ENCODE data around the gene GJA10. TPM values are rescaled to one million over a fixed set of nuclear protein-coding genes. Genes with fewer than 3 reads are reported as not detected.
A peak's percentile ranks its signal among the peaks of the same experiment; 100 is the strongest.

The GJA10 gene
- total and polyA plus RNA-seq, 2 experiments from 2014 or later: not detected

DNA sequence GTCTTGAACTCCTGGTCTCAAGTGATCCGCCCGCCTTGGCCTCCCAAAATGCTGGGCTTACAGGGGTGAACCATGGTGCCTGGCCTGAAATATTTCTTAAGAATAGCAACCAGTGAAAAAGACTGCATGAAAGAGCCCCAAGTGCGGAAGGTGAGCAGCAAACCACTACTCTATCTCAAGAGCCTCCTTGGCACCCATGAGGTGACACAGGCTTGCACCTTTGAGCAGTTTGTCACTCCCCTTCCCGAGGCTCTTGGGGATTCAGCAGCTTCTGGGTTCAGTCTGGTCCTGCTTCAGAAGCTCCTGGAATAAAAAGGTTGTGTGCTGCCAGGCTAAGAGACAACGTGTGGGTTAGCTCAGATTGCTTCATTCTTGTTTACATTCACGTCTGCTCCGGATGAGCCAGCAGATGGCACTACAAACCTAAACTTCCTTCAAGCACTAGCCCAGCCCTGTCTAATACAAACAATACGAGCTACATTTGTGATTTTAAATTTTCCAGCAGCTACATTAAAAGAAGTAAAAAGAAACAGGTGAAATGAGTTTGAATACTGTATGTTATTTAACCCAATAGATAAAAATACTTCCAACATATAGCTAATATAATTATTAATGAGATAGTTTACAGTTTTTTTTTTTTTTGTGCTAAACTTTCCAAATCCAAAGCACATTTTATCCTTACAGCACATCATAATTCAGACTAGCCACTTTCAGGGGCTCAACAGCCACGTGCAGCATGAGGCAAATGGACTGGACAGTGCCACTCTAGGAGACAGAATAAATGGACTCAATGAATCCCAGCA is 46.2 kb downstream of the GJA10 start:
- TF ChIP-seq EZH2phosphoT487 (IDR thresholded peaks at IDR 0.05; ENCODE audit: insufficient read depth, low read depth): no peak
- TF ChIP-seq EZH2 (IDR thresholded peaks at IDR 0.05; ENCODE audit: insufficient read depth, poor library complexity, severe bottlenecking): no peak
- no peaks in the 10 kb centered on the region for H3K9me2 ChIP-seq (ENCODE audit: insufficient read depth)
- no peak overlapping the region for H3K4me2 ChIP-seq (ENCODE audit: unreplicated experiment)
- H3K4me3 ChIP-seq: no peak overlapping the region
- H3K27me3 ChIP-seq (replicated peaks; ENCODE audit: insufficient read depth): peaks cover 17% of the 10 kb centered on the region; the same call in 1 of the 2 replicates
- H3K9ac ChIP-seq: no peak overlapping the region
- H3K27ac ChIP-seq: no peak overlapping the region
- DNase-seq: peak; percentile 88
- H4K20me1 ChIP-seq (ENCODE audit: insufficient read depth): no peaks in the 10 kb centered on the region
- no peaks in the 10 kb centered on the region for H3K9me3 ChIP-seq (ENCODE audit: low read depth)
- no peaks in the 10 kb centered on the region for H3F3A ChIP-seq (ENCODE audit: insufficient read depth)
- 27 to 28% methylated on average over 9 of the region's 9 CpGs for WGBS, 2 experiments (ENCODE audit: low coverage in 1 of 2, low lambda C conversion rate in 2 of 2, missing lambda C conversion rate in 2 of 2)
- no peak overlapping the region for H2AFZ ChIP-seq
- no peaks in the 10 kb centered on the region for H3K79me2 ChIP-seq (ENCODE audit: insufficient read depth)
- 0 out of 2 replicates have a peak, but pooled peaks cover 7% of the 10 kb centered on the region for H3K4me1 ChIP-seq (ENCODE audit: insufficient read depth)
- no peaks in the 10 kb centered on the region for H3K36me3 ChIP-seq (ENCODE audit: low read depth)
- in situ Hi-C loops (cut with MboI): no loop called here

DNA sequence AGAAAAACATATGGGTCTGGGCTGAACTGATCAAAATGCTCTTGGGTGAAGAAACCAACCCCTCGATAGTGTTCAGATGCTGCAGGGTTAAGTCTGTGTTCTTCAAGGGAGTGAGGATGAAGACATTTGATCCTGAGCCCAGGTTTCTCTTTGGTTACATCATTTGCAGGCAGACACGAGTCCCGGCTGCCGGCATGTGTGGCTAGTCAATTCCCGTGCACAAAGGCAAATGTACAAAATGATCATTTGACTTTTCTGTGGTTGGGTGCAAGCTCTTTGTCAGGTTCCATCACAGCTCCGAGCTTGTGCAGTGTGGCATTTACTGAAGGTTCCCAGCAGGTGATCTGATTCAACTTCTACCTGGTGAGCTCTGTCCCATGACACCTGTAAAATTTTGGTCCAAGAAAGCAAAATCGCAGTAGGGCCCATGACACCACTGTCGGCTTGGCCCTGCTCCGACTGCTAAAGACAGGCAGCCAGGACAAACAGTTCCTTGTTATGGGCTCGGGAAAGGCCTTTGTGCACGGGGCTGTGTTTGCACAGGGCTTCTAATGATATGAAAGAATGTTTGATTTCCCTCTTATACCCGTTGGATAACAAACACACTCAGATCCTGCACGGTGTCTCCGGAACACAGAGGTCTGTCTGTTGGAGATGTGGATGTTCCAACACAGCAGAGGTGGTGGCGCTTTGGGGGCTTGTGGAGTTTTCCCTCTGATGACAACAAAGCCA is 46.9 kb downstream of the GJA10 start:
- DNase-seq: peak; percentile 40
- H3K9ac ChIP-seq: no peak overlapping the region

DNA sequence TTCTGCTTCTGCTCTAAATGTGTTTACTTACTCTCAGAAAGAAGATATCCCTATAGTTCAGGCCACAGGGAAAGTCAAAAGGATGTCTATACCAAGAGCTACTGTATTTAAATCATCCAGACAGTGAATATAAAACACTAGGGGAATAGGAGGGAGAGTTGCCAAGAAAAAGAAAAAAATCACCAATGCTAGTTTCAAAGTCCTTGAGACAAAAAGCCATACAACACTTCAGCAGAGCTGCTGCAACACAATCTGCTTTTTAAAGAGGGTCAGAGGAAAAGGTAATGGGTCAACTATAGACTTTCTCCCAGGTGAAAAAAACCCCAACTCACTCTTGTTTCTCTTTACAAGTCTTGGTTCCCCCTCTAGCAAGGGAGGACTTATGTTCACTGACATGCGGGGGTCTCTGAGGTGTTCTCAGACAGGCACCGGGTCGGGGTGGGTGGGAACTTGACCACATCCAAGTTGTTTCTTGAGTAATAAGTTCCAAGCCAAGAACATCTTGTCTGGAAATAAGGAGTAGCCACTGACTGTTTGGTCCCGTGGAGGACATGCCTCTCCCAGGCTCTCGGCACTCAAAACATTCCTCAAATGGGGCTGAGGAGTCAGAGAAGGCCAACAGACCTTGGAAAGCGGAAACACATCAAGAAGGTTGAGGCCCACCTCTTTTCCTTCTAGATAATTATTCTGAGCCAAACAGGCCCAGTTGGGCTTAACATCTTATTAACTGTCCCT is 47.7 kb downstream of the GJA10 start:
- no peak for DNase-seq
- Histone ChIP-seq H3F3A (ENCODE audit: insufficient read depth) (no peaks in the 10 kb centered on the region), H4K20me1 (ENCODE audit: insufficient read depth) (no peaks in the 10 kb centered on the region), H3K27ac (no peak overlapping the region), H3K4me2 (ENCODE audit: unreplicated experiment) (no peak overlapping the region), H3K36me3 (ENCODE audit: low read depth) (no peaks in the 10 kb centered on the region), H3K27me3 (replicated peaks; ENCODE audit: insufficient read depth) (peaks cover 13% of the 10 kb centered on the region; the same call in 1 of the 2 replicates), H3K9me2 (ENCODE audit: insufficient read depth) (no peaks in the 10 kb centered on the region), H3K9ac (no peak overlapping the region), H3K4me3 (no peak overlapping the region), H3K79me2 (ENCODE audit: insufficient read depth) (no peaks in the 10 kb centered on the region), H3K9me3 (ENCODE audit: low read depth) (no peaks in the 10 kb centered on the region), H2AFZ (no peak overlapping the region), H3K4me1 (ENCODE audit: insufficient read depth) (0 out of 2 replicates have a peak, but pooled peaks cover 7% of the 10 kb centered on the region)
- 53 to 85% methylated on average over 3 to 6 of the region's 6 CpGs for WGBS, 2 experiments (ENCODE audit: low coverage in 1 of 2, low lambda C conversion rate in 2 of 2, missing lambda C conversion rate in 2 of 2)
- in situ Hi-C loops (cut with MboI): no loop called here
- no peak for TF ChIP-seq EZH2 (IDR thresholded peaks at IDR 0.05; ENCODE audit: insufficient read depth, poor library complexity, severe bottlenecking)
- TF ChIP-seq EZH2phosphoT487 (IDR thresholded peaks at IDR 0.05; ENCODE audit: insufficient read depth, low read depth): no peak

More for the DNA sequence above, 46.9 kb downstream of the GJA10 start:
- Histone ChIP-seq H2AFZ (no peak overlapping the region), H3K9me3 (ENCODE audit: low read depth) (no peaks in the 10 kb centered on the region), H3K27me3 (replicated peaks; ENCODE audit: insufficient read depth) (peaks cover 17% of the 10 kb centered on the region; the same call in 1 of the 2 replicates), H3K4me3 (no peak overlapping the region), H3K79me2 (ENCODE audit: insufficient read depth) (no peaks in the 10 kb centered on the region), H3K4me1 (ENCODE audit: insufficient read depth) (0 out of 2 replicates have a peak, but pooled peaks cover 7% of the 10 kb centered on the region), H3K36me3 (ENCODE audit: low read depth) (no peaks in the 10 kb centered on the region), H3F3A (ENCODE audit: insufficient read depth) (no peaks in the 10 kb centered on the region), H3K4me2 (ENCODE audit: unreplicated experiment) (no peak overlapping the region), H4K20me1 (ENCODE audit: insufficient read depth) (no peaks in the 10 kb centered on the region), H3K27ac (no peak overlapping the region), H3K9me2 (ENCODE audit: insufficient read depth) (no peaks in the 10 kb centered on the region)
- 22% methylated on average over 15 of the region's 15 CpGs for WGBS, 2 experiments (ENCODE audit: low coverage in 1 of 2, low lambda C conversion rate in 2 of 2, missing lambda C conversion rate in 2 of 2)
- TF ChIP-seq EZH2phosphoT487 (IDR thresholded peaks at IDR 0.05; ENCODE audit: insufficient read depth, low read depth) (no peak), EZH2 (IDR thresholded peaks at IDR 0.05; ENCODE audit: insufficient read depth, poor library complexity, severe bottlenecking) (no peak)
- in situ Hi-C loops (cut with MboI): no loop called here

DNA sequence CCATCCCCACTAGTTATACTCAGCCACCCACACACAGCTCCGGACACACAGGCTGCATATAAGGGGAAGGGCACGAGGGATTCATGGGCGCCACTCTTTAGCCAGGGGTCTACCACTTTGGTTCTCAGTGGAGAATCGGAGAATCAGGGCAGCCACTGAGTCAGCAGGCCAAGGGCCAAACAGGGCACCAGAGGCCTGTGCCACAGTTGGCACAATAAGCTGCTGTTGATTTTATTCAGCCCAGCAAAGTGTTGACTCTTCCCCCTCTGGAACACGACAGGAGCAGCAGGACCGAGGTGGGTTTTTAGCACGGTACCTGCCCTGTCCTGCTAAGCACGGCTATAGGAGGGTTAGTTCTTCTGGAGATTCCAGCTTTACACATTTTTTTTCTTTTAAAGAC is 48.3 kb downstream of the GJA10 start:
- no peak overlapping the region for H3K4me2 ChIP-seq (ENCODE audit: unreplicated experiment)
- no peaks in the 10 kb centered on the region for H4K20me1 ChIP-seq (ENCODE audit: insufficient read depth)
- peaks cover 11% of the 10 kb centered on the region; the same call in 1 of the 2 replicates for H3K27me3 ChIP-seq (replicated peaks; ENCODE audit: insufficient read depth)
- no peaks in the 10 kb centered on the region for H3K9me2 ChIP-seq (ENCODE audit: insufficient read depth)
- 90 to 94% methylated on average over 8 of the region's 8 CpGs for WGBS, 2 experiments (ENCODE audit: low coverage in 1 of 2, low lambda C conversion rate in 2 of 2, missing lambda C conversion rate in 2 of 2)
- H3F3A ChIP-seq (ENCODE audit: insufficient read depth): no peaks in the 10 kb centered on the region
- H3K4me3 ChIP-seq: no peak overlapping the region
- no peak overlapping the region for H2AFZ ChIP-seq
- no peaks in the 10 kb centered on the region for H3K36me3 ChIP-seq (ENCODE audit: low read depth)
- no peak overlapping the region for H3K27ac ChIP-seq
- H3K4me1 ChIP-seq (ENCODE audit: insufficient read depth): 0 out of 2 replicates have a peak, but pooled peaks cover 7% of the 10 kb centered on the region
- TF ChIP-seq EZH2phosphoT487 (IDR thresholded peaks at IDR 0.05; ENCODE audit: insufficient read depth, low read depth) (no peak), EZH2 (IDR thresholded peaks at IDR 0.05; ENCODE audit: insufficient read depth, poor library complexity, severe bottlenecking) (no peak)
- in situ Hi-C loops (cut with MboI): no loop called here
- H3K79me2 ChIP-seq (ENCODE audit: insufficient read depth): no peaks in the 10 kb centered on the region
- no peak for DNase-seq
- no peak overlapping the region for H3K9ac ChIP-seq
- H3K9me3 ChIP-seq (ENCODE audit: low read depth): no peaks in the 10 kb centered on the region

All from GM23248 (cell line).